ENCODE results near the gene PLCB1.

The PLCB1 gene

DNA sequence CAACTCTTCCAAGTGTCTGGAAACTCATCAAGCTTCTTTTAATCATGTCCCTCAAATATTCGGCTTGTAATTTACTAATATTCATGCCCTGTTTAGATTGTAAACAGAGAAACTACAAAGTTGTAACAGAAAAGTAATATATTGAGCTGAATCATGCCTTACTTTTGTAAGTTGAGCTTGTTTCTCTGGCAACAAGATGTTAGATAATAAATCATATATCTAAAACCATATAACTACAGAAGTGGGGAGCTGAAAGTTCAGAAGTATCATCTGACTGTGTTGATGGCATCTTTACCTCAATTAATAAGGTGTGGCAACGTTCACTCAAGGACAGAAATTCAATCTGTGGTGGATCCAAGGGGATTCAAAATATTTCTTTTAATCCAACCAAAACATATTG, 263.9 kb downstream of the PLCB1 start:
- intact Hi-C loops (cut with micrococcal nuclease) = loop anchor here (5.0 kb wide), 1 partner anchor 126 kb away; no protein-coding TSS in a partner anchor
- peaks cover 6% of the 10 kb centered on the region for H3K9me3 Mint-ChIP-seq
- no peak overlapping the region for H3K27ac Mint-ChIP-seq
- H3K27me3 Mint-ChIP-seq = no peaks in the 10 kb centered on the region
- peaks cover 24% of the 10 kb centered on the region for H3K4me1 Mint-ChIP-seq (ENCODE audit: low read depth)
- H3K36me3 Mint-ChIP-seq (ENCODE audit: low read depth) = no peaks in the 10 kb centered on the region
- H3K4me3 Mint-ChIP-seq = no peak overlapping the region

- Mint-ChIP-seq H3K9me3 (peaks cover 6% of the 10 kb centered on the region), H3K4me3 (no peak overlapping the region), H3K36me3 (ENCODE audit: low read depth) (no peaks in the 10 kb centered on the region), H3K4me1 (ENCODE audit: low read depth) (peaks cover 30% of the 10 kb centered on the region), H3K27ac (no peak overlapping the region), H3K27me3 (no peaks in the 10 kb centered on the region)
- intact Hi-C loops (cut with micrococcal nuclease) = loop anchor here (5.0 kb wide), 1 partner anchor 124 kb away; no protein-coding TSS in a partner anchor
These were observed 266.4 kb downstream of the PLCB1 start for GRCh38 chr20:8398263-8399051.

DNA sequence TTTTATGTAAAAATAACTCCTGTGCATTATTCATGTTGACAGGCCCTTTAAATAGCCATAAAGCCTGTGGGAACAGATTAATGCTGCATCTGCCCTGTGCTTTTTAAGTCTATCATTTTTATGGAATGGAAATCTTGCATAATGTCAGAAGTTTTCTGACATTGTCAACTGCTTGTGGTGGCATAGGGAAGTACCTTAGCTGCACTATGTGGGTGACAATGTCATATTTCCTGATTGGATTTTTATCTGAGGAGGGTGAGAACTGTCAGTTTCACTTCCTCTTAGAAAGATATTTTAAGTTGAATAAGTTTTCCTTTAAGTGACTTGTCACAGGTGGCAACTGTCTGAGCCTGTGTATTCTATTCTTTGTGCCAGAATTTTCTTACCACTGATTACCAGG, 267.9 kb downstream of the PLCB1 start:
- Mint-ChIP-seq H3K4me3 (no peak overlapping the region), H3K4me1 (ENCODE audit: low read depth) (peaks cover 29% of the 10 kb centered on the region), H3K27me3 (no peaks in the 10 kb centered on the region), H3K27ac (no peak overlapping the region), H3K36me3 (ENCODE audit: low read depth) (no peaks in the 10 kb centered on the region), H3K9me3 (peaks cover 6% of the 10 kb centered on the region)
- intact Hi-C loops (cut with micrococcal nuclease) = loop anchor here (5.0 kb wide), 1 partner anchor 122 kb away; no protein-coding TSS in a partner anchor

DNA sequence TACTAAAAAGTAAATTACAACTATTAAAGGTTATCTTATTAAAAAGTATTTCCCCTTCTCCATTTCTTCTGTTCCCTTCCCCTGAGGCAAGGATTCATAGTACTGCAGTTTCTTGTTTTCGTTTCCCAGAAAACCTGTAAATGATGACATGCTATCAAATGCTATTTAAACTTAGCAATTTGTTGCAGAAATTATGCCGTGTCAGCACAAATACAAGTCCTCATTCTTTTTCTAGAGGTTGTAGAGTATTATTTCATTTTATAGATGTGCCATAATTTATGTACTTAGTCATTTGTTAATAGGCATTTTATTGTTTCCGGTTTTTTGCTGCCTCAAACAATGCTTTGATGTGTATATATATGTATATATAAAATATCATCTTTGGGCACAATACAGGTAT, 268.4 kb downstream of the PLCB1 start:
- Mint-ChIP-seq H3K27ac (no peak overlapping the region), H3K4me1 (ENCODE audit: low read depth) (peaks cover 35% of the 10 kb centered on the region), H3K27me3 (no peaks in the 10 kb centered on the region), H3K9me3 (peaks cover 6% of the 10 kb centered on the region), H3K4me3 (no peak overlapping the region), H3K36me3 (ENCODE audit: low read depth) (no peaks in the 10 kb centered on the region)
- intact Hi-C loops (cut with micrococcal nuclease) = no loop called here

DNA sequence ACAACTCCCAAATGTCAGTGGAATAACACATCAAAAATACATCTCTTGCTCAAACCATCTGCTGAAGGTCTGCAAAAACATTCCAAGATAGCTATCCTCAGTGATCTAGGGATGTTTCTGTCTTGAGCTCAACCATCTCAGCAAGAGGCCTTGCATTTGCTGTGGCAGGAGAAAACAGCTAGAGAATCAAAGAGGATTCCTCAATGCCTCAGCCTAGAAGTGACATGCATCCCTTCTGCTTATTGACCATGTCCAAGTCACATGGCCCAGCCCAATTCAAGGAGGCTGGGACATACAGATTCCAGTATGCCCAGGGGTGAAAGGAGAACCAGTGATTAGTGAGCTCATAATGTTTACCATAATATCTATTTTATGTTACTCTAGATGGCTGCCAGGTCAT, 269.5 kb downstream of the PLCB1 start:
- H3K27me3 Mint-ChIP-seq = no peaks in the 10 kb centered on the region
- intact Hi-C loops (cut with micrococcal nuclease) = no loop called here
- H3K4me1 Mint-ChIP-seq (ENCODE audit: low read depth) = peaks cover 41% of the 10 kb centered on the region
- H3K27ac Mint-ChIP-seq = no peak overlapping the region
- no peak overlapping the region for H3K4me3 Mint-ChIP-seq
- H3K9me3 Mint-ChIP-seq = peaks cover 6% of the 10 kb centered on the region
- no peaks in the 10 kb centered on the region for H3K36me3 Mint-ChIP-seq (ENCODE audit: low read depth)

DNA sequence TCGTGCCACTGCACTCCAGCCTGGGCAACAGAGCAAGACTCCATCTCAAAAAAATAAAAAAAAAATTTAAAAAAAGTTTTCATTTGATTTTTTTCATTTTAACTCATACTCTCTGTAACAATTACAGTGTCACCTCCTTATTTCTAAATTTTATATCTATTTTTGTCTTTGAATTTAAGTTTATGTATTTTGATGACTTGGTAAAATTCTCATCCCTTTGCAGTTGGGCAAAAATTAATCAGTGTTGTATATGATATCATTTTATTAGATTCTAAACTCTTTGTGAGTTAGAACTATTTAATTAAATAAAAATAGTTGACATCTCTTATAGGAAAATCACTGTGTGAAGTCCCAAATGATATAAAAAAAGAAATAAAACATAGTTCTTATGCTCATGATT, 270.7 kb downstream of the PLCB1 start:
- Mint-ChIP-seq H3K27ac (no peak overlapping the region), H3K4me3 (no peak overlapping the region), H3K36me3 (ENCODE audit: low read depth) (no peaks in the 10 kb centered on the region), H3K27me3 (no peaks in the 10 kb centered on the region), H3K4me1 (ENCODE audit: low read depth) (peaks cover 31% of the 10 kb centered on the region), H3K9me3 (peaks cover 15% of the 10 kb centered on the region)
- intact Hi-C loops (cut with micrococcal nuclease) = no loop called here

GRCh38 chr20:8404912-8405635, 273.0 kb downstream of the PLCB1 start:
- no peaks in the 10 kb centered on the region for H3K27me3 Mint-ChIP-seq
- intact Hi-C loops (cut with micrococcal nuclease) = no loop called here
- H3K27ac Mint-ChIP-seq = peak overlapping the region; percentile 51
- H3K9me3 Mint-ChIP-seq = peaks cover 10% of the 10 kb centered on the region
- H3K36me3 Mint-ChIP-seq (ENCODE audit: low read depth) = no peaks in the 10 kb centered on the region
- H3K4me3 Mint-ChIP-seq = no peak overlapping the region
- peaks cover 22% of the 10 kb centered on the region for H3K4me1 Mint-ChIP-seq (ENCODE audit: low read depth)

DNA sequence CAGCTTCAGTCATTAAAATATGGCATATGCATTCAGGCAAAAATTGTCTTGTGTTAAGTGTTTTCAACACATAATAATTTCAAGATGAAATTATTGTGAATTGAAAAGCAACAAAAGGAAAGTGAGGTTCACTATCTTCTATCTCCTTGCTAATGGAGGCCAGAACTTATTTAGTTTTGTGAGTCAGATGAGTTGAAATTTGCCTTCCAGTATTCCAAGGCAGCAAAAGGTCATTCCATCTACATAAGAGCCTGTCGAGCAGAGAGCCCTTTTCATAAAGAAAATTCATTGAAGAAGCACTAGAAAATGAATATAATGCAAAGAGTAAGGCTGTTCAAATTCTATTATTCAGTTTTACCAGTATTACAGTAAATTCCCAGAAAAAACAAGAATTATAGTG, 274.3 kb downstream of the PLCB1 start:
- Mint-ChIP-seq H3K27me3 (no peaks in the 10 kb centered on the region), H3K4me3 (no peak overlapping the region)

GRCh38 chr20:8408587-8409307, 276.7 kb downstream of the PLCB1 start:
- H3K36me3 Mint-ChIP-seq (ENCODE audit: low read depth) = no peaks in the 10 kb centered on the region
- intact Hi-C loops (cut with micrococcal nuclease) = no loop called here
- peaks cover 16% of the 10 kb centered on the region for H3K4me1 Mint-ChIP-seq (ENCODE audit: low read depth)
- no peak overlapping the region for H3K27ac Mint-ChIP-seq
- H3K27me3 Mint-ChIP-seq = no peaks in the 10 kb centered on the region
- H3K9me3 Mint-ChIP-seq = peaks cover 10% of the 10 kb centered on the region
- H3K4me3 Mint-ChIP-seq = no peak overlapping the region

More for the DNA sequence above, 274.3 kb downstream of the PLCB1 start:
- H3K36me3 Mint-ChIP-seq (ENCODE audit: low read depth) = no peaks in the 10 kb centered on the region
- H3K27ac Mint-ChIP-seq = no peak overlapping the region
- peaks cover 10% of the 10 kb centered on the region for H3K9me3 Mint-ChIP-seq
- intact Hi-C loops (cut with micrococcal nuclease) = no loop called here
- H3K4me1 Mint-ChIP-seq (ENCODE audit: low read depth) = peaks cover 22% of the 10 kb centered on the region

DNA sequence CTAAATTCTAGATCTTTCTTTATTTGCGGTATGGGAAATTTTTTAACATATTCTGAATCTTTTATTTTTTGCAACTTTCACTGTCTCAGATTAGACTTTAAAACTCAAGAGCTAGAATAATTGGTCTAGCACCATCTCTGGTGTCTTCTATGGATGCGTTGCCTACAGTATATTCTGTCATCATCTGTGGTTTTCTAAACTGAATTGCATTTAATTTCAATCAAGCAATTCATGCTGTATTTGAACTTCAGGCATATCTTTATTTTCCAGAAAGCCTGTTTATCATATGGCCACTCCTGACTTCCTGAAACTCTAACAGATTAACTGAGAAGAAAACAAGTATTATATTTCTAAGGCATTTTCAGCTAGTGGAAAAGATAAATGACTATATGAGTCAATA, 281.6 kb downstream of the PLCB1 start:
- Mint-ChIP-seq H3K4me1 (ENCODE audit: low read depth) (no peaks in the 10 kb centered on the region), H3K27ac (no peak overlapping the region), H3K36me3 (ENCODE audit: low read depth) (no peaks in the 10 kb centered on the region), H3K27me3 (no peaks in the 10 kb centered on the region), H3K9me3 (no peaks in the 10 kb centered on the region), H3K4me3 (no peak overlapping the region)
- intact Hi-C loops (cut with micrococcal nuclease) = no loop called here

DNA sequence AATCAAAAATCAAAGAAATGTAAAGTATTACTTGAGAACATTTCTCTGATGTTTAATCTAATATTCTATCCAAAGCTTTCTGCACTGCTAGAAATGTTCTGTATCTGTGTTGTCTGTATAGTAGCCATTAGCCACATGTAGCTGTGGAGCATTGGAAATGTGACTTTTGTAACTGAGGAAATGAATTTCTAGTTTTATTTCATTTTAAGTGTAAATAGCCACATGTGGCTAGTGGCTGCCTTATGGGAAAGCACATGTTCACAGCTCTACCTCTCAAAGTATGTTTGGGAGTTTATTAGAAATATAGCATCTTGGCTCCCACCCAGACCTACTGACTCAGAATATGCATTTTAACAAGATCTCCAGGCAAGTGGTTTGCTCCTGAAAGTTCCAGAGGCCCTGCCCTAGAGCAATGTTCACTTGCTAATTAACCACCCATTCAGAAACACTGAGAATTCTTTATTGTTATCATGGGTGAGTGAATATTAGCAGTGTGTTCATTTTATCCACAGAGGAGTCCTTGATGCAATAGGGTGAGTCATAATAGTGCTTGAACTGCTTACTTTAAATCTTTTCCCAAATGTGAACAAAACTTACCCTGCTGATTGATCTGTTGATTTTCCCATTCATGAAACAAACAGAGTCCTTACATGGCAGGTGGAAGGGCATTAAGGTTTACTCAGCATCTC, 282.7 kb downstream of the PLCB1 start:
- intact Hi-C loops (cut with micrococcal nuclease) = no loop called here
- H3K27ac Mint-ChIP-seq = no peak overlapping the region
- no peaks in the 10 kb centered on the region for H3K36me3 Mint-ChIP-seq (ENCODE audit: low read depth)
- H3K27me3 Mint-ChIP-seq = no peaks in the 10 kb centered on the region
- H3K4me1 Mint-ChIP-seq (ENCODE audit: low read depth) = no peaks in the 10 kb centered on the region
- H3K9me3 Mint-ChIP-seq = no peaks in the 10 kb centered on the region
- H3K4me3 Mint-ChIP-seq = no peak overlapping the region

GRCh38 chr20:8421981-8422380, 289.9 kb downstream of the PLCB1 start:
- intact Hi-C loops (cut with micrococcal nuclease) = no loop called here
- Mint-ChIP-seq H3K27ac (no peak overlapping the region), H3K36me3 (ENCODE audit: low read depth) (no peaks in the 10 kb centered on the region), H3K27me3 (no peaks in the 10 kb centered on the region), H3K4me3 (no peak overlapping the region), H3K9me3 (no peaks in the 10 kb centered on the region), H3K4me1 (ENCODE audit: low read depth) (peaks cover 22% of the 10 kb centered on the region)

- Mint-ChIP-seq H3K27me3 (no peaks in the 10 kb centered on the region), H3K4me1 (ENCODE audit: low read depth) (peaks cover 35% of the 10 kb centered on the region), H3K27ac (no peak overlapping the region), H3K36me3 (ENCODE audit: low read depth) (no peaks in the 10 kb centered on the region), H3K4me3 (no peak overlapping the region), H3K9me3 (no peaks in the 10 kb centered on the region)
- intact Hi-C loops (cut with micrococcal nuclease) = no loop called here
These were observed 291.4 kb downstream of the PLCB1 start for GRCh38 chr20:8423482-8423881.

Measured in dendritic cell treated with granulocyte-macrophage colony-stimulating factor and Interleukin-4, amounts not matched to agents 40 ng/mL and 50 ng/mL, for 4 days (primary cell).